Right kidney (tissue), 1 donor: ENCODE measurements around the gene HPCAL1.

Source experiments
- DNase-seq: peaks from one replicate; pipeline ENCODE4 v3.0.0-alpha.2; 2016

The HPCAL1 gene

DNA sequence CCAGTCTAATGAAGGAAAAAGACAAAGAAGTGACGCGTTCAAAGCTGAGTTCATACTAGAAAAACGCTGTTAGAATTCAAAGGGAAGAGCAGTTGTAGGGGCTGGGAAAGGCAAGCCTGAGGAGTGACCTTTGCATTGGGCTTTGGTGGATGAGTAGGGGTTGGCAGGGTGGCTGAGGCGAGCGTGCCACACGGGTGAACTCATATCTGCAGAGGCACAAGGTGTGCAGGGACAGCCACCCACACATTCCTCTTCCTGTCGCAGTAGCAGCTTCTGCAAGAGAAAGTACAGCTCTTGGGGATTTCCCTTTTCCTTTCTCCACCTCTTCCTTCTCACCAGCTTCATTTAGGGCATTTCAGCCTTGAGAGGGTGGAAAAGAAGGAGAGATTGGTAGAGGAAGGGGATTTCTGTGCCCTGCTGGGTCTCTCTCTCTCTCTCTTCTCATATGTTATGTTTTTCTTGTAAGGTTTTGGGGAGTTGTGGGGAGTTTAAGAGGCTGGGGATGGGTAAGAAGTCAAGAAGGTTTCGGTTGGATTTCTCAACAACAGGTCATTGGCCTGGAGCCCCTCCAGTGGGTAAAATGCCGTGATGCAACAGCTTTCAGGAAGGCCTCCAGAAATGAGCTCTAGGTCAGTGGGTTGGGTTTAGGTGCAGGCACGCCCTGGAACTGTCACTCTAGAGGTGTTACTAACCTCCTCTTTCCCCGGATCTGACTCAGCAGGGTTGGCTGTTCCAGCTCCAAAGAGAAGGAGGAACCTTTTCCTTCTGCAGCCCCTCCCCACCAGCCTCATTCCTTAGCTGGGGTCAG, 105.3 kb downstream of the HPCAL1 start:
- no peak for DNase-seq

- DNase-seq: peak; percentile 77
These were observed 106.2 kb downstream of the HPCAL1 start for GRCh38 chr2:10408649-10409579.

- no peak for DNase-seq
These were observed 107.5 kb downstream of the HPCAL1 start for GRCh38 chr2:10410001-10410822.

- DNase-seq: no peak
These were observed 108.2 kb downstream of the HPCAL1 start for GRCh38 chr2:10410823-10411437.

GRCh38 chr2:10411557-10411956, 108.9 kb downstream of the HPCAL1 start:
- no peak for DNase-seq

DNA sequence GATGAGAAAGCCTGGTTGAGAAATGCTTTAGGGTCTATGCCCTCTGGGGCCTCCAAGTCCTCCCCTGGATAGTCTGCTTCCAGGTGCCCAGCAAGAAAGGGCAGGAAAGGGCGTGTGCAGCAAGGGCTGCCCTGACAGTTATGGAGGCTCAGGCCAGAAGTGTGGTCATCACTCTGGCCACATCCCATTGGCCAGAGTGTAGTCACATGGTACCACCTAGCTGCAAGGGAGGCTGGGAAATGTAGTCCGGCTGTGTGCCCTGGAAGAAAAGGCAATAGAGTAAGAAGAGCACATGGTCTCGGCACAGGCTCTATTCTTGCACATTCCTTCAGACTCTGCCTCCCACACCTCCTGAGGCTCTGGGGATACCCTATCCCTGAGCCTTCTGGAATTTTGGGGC, 109.7 kb downstream of the HPCAL1 start:
- DNase-seq: no peak

DNA sequence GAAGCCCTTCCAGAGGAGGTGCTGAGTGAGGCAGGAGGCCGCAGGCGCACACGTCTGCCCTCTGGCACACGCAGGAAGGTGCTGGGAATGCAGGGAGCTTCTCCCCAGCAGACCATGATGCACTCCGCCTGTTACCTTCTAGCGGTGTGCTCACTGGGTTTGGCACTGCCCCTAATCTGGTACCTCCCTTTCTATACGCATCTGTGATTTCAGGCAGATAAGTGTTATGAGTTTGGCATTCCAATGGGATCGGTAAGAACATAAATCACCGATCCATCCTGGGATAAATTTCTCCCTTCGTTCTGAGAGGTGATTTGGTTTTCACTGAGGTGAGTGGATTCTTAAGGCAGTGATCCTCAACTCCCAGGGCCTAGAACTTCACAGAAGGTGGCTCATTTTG, 110.8 kb downstream of the HPCAL1 start:
- DNase-seq: no peak

DNA sequence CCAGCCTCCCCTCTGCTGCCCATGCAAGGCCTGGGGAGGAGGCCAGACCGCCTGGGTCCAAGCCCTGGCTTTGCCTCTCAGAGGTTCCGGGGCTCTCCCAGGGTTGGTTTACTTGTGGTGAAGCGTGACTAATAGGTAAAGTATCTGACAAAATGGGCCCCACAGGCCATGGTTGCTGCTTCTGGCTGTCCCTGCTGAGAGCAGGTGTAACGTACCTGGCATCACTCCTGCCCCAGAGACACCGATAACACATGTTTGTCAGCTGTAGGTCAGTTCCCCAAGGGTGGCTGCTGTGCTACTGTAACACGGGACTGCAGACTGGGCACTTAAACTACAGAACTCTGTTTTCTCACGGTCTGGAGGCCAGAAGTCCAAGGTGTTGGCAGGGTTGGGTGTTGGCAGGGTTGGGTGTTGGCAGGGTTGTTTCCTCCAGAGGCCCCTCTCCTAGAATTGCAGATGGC, 111.3 kb downstream of the HPCAL1 start:
- DNase-seq: no peak

- DNase-seq: no peak
These were observed 111.9 kb downstream of the HPCAL1 start for GRCh38 chr2:10414591-10414990.

- DNase-seq: no peak
These were observed 112.3 kb downstream of the HPCAL1 start for GRCh38 chr2:10415048-10415447.

DNA sequence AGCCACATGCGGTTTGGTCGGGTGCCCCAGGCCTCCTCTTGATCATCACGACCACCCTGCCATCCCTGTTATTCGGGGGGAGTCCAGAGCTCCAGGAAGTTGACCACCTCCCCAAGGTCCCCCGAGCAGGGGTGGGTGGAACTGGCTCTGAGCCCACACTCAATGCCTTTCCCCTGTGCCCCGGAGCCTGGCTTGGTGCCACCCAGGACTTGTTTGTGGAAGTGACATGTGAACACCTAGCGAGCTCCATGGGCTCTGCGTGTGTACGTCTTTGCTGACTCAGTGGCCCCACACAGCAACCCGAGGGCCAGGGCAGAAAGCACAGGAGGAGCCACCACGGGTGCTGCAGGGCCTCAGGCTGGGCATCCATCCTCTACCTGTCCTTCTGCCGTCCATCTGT, 112.9 kb downstream of the HPCAL1 start:
- no peak for DNase-seq

- DNase-seq: no peak
These were observed 115.0 kb downstream of the HPCAL1 start for GRCh38 chr2:10417551-10418335.

DNA sequence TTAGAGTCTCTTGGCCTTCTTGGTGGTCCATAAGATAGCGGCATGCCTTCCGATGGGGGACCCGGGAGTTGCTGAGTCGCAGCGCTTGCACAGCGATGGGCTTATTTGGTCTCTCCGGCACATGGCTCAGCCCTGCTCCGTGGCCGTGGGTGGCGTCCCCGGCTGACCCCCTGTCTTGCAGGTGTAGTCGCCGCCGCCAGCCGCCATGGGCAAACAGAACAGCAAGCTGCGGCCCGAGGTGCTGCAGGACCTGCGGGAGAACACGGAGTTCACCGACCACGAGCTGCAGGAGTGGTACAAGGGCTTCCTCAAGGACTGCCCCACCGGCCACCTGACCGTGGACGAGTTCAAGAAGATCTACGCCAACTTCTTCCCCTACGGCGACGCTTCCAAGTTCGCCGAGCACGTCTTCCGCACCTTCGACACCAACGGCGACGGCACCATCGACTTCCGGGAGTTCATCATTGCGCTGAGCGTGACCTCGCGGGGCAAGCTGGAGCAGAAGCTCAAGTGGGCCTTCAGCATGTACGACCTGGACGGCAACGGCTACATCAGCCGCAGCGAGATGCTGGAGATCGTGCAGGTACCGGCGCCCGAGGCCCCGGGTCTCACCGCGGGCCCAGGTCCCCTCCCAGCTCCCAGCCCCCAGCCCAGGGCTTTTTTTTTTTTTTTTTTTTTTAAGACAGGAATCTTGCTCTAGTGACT, 117.0 kb downstream of the HPCAL1 start:
- no peak for DNase-seq

DNA sequence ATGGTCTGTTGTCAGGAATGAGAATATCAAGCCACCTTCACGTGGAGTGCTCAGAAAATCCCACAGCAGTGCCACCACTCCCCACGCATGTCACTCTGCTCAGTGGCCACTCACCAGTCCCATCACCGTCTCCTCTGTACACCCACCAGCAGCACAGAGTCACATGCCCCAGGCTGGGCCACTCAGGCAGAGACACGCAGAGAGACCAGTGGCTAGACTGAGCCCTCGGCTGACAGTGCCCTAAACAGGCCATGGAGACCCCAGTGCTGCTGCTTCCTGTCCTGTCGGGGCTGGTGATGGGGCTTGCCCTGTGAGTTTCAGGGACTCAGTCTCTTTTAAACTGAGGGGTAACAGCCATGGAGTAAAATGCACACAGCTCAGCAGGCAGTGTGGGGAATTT, 119.5 kb downstream of the HPCAL1 start:
- DNase-seq: no peak

GRCh38 chr2:10422732-10423399, 120.2 kb downstream of the HPCAL1 start:
- DNase-seq: no peak

- DNase-seq: no peak
These were observed 120.7 kb downstream of the HPCAL1 start for GRCh38 chr2:10423400-10423774.

DNA sequence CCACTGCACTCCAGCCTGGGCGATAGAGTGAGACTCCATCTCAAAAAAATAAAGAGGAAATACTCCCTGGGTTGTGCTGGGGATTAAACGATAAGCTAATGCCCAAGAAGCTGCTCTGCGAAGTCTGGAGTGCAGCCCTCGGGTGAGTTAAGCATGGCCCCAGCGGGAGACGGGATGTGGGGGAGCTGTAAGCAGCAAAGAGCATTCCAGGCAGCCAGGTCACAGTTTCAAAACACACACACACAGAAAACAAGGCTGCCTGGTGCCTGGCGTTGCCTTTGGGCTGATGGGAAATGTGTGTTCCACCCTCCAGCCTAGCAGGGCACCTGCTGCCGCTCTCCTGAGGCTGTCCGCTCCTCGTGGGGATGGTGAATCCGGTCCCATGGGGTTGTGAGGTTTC, 121.3 kb downstream of the HPCAL1 start:
- DNase-seq: no peak

DNA sequence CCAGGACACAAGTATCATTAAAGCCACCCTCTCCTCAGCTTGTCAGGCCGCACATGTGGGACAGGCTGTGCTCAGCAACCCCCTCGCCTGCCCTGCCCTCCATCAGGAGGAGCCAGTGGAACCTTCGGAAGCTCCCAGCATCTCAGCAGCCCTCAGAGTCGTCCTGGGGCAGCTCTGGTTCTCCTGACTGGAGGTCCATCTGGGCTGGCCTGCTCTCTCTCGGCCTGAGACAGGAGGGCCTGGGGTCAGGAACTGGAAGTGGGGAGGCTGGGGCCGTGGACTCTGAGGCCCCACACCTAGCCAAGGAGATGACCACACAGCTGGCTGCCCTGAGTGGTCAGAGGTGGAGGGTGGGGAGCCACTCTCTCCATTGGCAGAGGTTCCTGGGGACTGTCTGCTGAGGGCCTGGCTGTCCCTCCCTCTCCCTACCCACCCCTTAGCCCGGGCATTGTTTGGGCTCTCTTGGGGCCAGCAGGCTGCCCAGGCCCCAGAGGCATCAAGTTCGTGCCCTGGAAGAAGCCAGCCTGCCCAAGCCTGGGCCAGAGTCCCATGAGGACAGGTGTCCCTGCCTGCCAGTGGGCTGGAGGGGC, 122.3 kb downstream of the HPCAL1 start:
- DNase-seq: no peak

DNA sequence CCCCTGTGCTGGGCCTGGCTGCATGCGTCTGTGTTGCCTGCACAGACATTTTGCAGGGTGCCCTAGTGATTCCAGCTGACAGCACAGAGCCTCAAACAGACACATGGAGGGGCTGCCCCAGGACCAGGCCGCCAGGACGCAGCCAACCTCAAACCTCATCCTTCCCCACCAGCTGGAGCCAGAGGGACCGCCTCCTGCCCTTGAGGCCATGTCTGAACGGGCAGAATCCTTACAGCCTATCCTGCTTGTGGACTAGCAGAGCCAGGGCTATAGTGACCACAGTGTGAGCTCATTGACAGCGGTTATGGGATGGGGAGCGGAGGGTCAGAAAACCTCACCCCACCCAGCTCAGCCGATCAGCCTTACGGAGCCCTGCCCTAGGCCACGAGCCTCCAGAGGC, 123.0 kb downstream of the HPCAL1 start:
- no peak for DNase-seq
